SU-DHL-6 (cell line): ENCODE measurements around the gene CCDC17.

Experiments
- CTCF ChIP-seq: fragments of 200-600 bp; sonication (generic); IDR thresholded peaks from one replicate; pipeline ENCODE4 v1.5.1; 2017; ENCODE audit warnings: antibody characterized with exemption, mild to moderate bottlenecking, low read length, moderate library complexity; ENCODE audit not compliant: insufficient read depth, poor library complexity, severe bottlenecking
- EZH2phosphoT487 ChIP-seq: fragments of 200-600 bp; sonication (generic), shearing (Covaris generic); conservative IDR thresholded peaks from 2 replicates; pipeline ENCODE4 v1.6.1; 2018; ENCODE audit warnings: mild to moderate bottlenecking, antibody characterized with exemption, low read length, moderate library complexity, mixed read lengths

- no peak for TF ChIP-seq CTCF
- no peak for TF ChIP-seq EZH2phosphoT487
Measured at GRCh38 chr1:45607404-45608074, 16.3 kb downstream of the CCDC17 start.
